Liver (tissue), 9 donors: Measurements from ENCODE around the gene ZDHHC24. TPM values are rescaled to one million over a fixed set of nuclear protein-coding genes. Genes with fewer than 3 reads are reported as not detected.
"Not testable (repeated sequence)": the region's sequence is repeated elsewhere in the genome, so short reads cannot be mapped to it uniquely, and the experiment has no call there.

Source experiments
- DNase-seq: peaks from one replicate; pipeline ENCODE4 v3.0.0-alpha.2; 2017; ENCODE audit warnings: low spot score
- H3K27ac ChIP-seq, 2 donors: one replicate each; pipeline ENCODE4 v1.7.0; 2013; ENCODE audit warnings: inconsistent platforms in 2 of 2, low read length in 2 of 2, control low read depth in 1 of 2, low read depth in 1 of 2, mild to moderate bottlenecking in 1 of 2
- H3K27me3 ChIP-seq, 4 donors: one replicate each; pipeline versions ENCODE4 v1.6.1 to v1.7.0; 2013; ENCODE audit warnings: low read length in 3 of 4, inconsistent platforms in 1 of 4, mild to moderate bottlenecking in 1 of 4, moderate library complexity in 1 of 4; ENCODE audit not compliant: control insufficient read depth in 4 of 4, insufficient read depth in 4 of 4
- H3K36me3 ChIP-seq, 4 donors: one replicate each; pipeline versions ENCODE4 v1.6.1 to v1.7.0; 2013; ENCODE audit warnings: low read length in 3 of 4, mild to moderate bottlenecking in 3 of 4, low read depth in 1 of 4, moderate library complexity in 1 of 4; ENCODE audit not compliant: control insufficient read depth in 4 of 4, insufficient read depth in 3 of 4
- H3K4me1 ChIP-seq, 4 donors: one replicate each; pipeline versions ENCODE4 v1.6.1 to v1.7.0; 2013; ENCODE audit warnings: low read length in 3 of 4, mild to moderate bottlenecking in 3 of 4, moderate library complexity in 1 of 4; ENCODE audit not compliant: control insufficient read depth in 4 of 4, insufficient read depth in 4 of 4
- H3K4me3 ChIP-seq, 3 donors: one replicate each; pipeline versions ENCODE4 v1.6.1 to v1.7.0; 2013; ENCODE audit warnings: low read length in 3 of 3, control low read depth in 1 of 3, low read depth in 1 of 3, mild to moderate bottlenecking in 1 of 3
- H3K9ac ChIP-seq, 2 donors: one replicate each; pipeline ENCODE4 v1.7.0; 2013; ENCODE audit warnings: low read length in 2 of 2, mild to moderate bottlenecking in 2 of 2, moderate library complexity in 2 of 2, control low read depth in 1 of 2, low read depth in 1 of 2
- H3K9me3 ChIP-seq, 4 donors: one replicate each; pipeline versions ENCODE4 v1.6.1 to v1.7.0; 2013; ENCODE audit warnings: low read length in 3 of 4; ENCODE audit not compliant: control insufficient read depth in 4 of 4
- FOXA1 ChIP-seq: IDR thresholded peaks from 2 replicates; pipeline ENCODE4 v1.6.1; 2016; ENCODE audit warnings: antibody characterized with exemption
- GABPA ChIP-seq, 2 donors: IDR thresholded peaks in 1 of 2; conservative IDR thresholded peaks in 1 of 2; 2 replicates each; pipeline ENCODE4 v1.6.1; 2016; ENCODE audit warnings: antibody characterized with exemption in 2 of 2, mild to moderate bottlenecking in 1 of 2, moderate library complexity in 1 of 2
- JUND ChIP-seq, 2 donors: IDR thresholded peaks; 2 replicates each; pipeline ENCODE4 v1.6.1; 2016; ENCODE audit warnings: antibody characterized with exemption in 2 of 2
- NR2F2 ChIP-seq: IDR thresholded peaks from 2 replicates; pipeline ENCODE4 v1.6.1; 2016; ENCODE audit warnings: antibody characterized with exemption
- RXRA ChIP-seq, 2 donors: IDR thresholded peaks; 2 replicates each; pipeline ENCODE4 v1.6.1; 2017 to 2018; ENCODE audit warnings: antibody characterized with exemption in 2 of 2, mild to moderate bottlenecking in 1 of 2
- SP1 ChIP-seq: IDR thresholded peaks from 2 replicates; pipeline ENCODE4 v1.6.1; 2018; ENCODE audit warnings: antibody characterized with exemption, mild to moderate bottlenecking
- WGBS: extraction: QIAGEN DNeasy Blood & Tissue Kit; methylation state at CpG from one replicate; pipeline ENCODE4 v1.1.7; 2013; 5-methylcytosine and 5-hydroxymethylcytosine counted together
- polyA plus RNA-seq, 2 donors: library from polyadenylated mRNA; stranded (reverse) in 1 of 2; unstranded in 1 of 2; fragments of 200-250 nt in 1 of 2; fragments of >200 nt in 1 of 2; fragmentation: Nextera tagmentation in 1 of 2; extraction: Ambion mirVana in 1 of 2; gene quantifications; one replicate each; pipeline versions ENCODE4 v1.2.1 to v1.2.3, GENCODE V29; 2013 to 2015
- total RNA-seq, 2 donors: library from RNA; depleted of rRNA; stranded (reverse); fragments of >200 nt; gene quantifications; one replicate each; pipeline ENCODE4 v1.2.3, GENCODE V29; 2014
- TF ChIP-seq, protein P1 (sequence below): fragments of 150-350 bp; IDR thresholded peaks from 2 replicates; pipeline ENCODE4 v1.5.1; 2017; ENCODE audit warnings: improper control_type of control experiment, low read depth, low read length; ENCODE audit not compliant: missing input control
- TF ChIP-seq, protein P2 (sequence below): IDR thresholded peaks from 2 replicates; pipeline ENCODE4 v1.6.1; 2016; ENCODE audit warnings: antibody characterized with exemption
- TF ChIP-seq, protein P3 (sequence below): IDR thresholded peaks from 2 replicates; pipeline ENCODE4 v1.6.1; 2016; ENCODE audit warnings: antibody characterized with exemption, mild to moderate bottlenecking
- TF ChIP-seq, protein P4 (sequence below): IDR thresholded peaks from 2 replicates; pipeline ENCODE4 v1.6.1; 2016; ENCODE audit warnings: antibody characterized with exemption
- TF ChIP-seq, protein P5 (sequence below): IDR thresholded peaks from 2 replicates; pipeline ENCODE4 v1.6.1; 2016; ENCODE audit warnings: antibody characterized with exemption
- donor health status: healthy.
- donor health status: healthy.
- donor health status: healthy.
- donor health status: healthy.
- donor health status: healthy.

ZDHHC24 gene
- total and polyA plus RNA-seq, 4 donors: 4.1 to 6.4 (median 5.1) TPM

DNA sequence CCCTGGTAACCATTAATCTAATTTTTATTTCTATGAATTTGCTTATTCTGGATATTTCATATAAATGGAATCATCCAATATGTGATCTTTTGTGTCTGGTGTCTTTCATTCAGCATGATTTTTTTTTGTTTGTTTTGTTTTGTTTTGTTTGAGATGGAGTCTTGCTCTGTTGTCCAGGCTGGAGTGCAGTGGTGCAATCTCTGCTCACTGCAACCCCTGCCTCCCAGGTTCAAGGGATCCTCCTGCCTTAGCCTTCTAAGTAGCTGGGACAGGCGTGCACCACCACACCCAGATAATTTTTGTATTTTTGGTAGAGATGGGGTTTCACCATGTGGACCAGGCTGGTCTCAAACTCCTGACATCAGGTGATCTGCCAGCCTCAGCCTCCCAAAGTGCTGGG is 39.6 kb upstream of the ZDHHC24 start:
- not testable (repeated sequence) for H3K9ac ChIP-seq, H3K4me3 ChIP-seq, H3K27ac ChIP-seq, H3K27me3 ChIP-seq, DNase-seq, H3K4me1 ChIP-seq, H3K36me3 ChIP-seq, H3K9me3 ChIP-seq
- 86% methylated on average over 1 of the region's 1 CpG for WGBS

DNA sequence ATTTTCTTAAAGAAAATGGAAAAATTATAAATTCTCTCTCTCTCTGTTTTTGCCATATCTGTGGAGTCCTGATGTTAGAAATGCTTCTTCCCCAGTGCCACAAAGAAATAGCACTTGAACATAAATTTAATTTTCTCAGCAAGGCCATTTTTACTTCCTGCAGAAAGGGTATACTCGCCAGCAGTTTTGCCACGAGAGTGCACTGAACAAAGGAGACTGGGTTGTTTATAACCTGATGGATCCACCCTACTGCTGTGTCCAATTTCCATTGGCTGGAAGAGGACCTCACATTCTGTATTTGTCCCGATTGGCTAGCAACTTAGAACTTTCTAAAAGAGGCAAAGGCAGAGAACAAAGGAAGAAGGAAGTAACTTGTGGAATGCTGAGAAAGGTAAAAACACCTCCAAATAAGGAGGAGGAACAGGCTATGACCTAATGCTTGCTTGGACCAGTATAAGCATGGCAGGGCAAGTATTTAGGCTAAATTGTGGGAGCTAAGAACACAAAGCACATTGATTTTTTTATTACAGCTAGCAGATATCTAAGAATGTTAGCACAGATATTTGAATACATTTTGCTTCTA is 36.8 kb upstream of the ZDHHC24 start:
- DNase-seq, H3K4me3 ChIP-seq, H3K9me3 ChIP-seq, H3K36me3 ChIP-seq, H3K27ac ChIP-seq, H3K27me3 ChIP-seq, H3K9ac ChIP-seq, H3K4me1 ChIP-seq: not testable (repeated sequence)
- 89% methylated on average over 3 of the region's 3 CpGs for WGBS

DNA sequence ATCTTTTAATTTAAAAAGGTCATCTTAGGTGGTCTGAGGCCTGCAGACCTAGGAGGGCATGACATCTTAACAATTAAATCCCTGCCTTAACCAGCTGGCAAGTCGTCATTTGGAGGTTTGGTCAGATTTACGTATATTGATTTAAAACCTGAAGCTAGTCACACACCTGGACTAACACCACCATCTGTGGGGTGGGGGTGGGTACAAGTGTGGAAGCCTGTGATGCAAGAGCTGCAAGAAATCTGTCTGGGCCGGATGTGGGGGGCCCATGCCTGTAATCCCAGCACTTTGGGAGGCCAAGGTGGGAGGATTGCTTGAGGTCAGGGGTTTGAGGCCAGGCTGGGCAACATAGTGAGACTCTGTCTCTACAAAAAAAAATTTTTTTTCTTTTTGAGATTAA is 35.4 kb upstream of the ZDHHC24 start:
- TF ChIP-seq, protein P1, sequence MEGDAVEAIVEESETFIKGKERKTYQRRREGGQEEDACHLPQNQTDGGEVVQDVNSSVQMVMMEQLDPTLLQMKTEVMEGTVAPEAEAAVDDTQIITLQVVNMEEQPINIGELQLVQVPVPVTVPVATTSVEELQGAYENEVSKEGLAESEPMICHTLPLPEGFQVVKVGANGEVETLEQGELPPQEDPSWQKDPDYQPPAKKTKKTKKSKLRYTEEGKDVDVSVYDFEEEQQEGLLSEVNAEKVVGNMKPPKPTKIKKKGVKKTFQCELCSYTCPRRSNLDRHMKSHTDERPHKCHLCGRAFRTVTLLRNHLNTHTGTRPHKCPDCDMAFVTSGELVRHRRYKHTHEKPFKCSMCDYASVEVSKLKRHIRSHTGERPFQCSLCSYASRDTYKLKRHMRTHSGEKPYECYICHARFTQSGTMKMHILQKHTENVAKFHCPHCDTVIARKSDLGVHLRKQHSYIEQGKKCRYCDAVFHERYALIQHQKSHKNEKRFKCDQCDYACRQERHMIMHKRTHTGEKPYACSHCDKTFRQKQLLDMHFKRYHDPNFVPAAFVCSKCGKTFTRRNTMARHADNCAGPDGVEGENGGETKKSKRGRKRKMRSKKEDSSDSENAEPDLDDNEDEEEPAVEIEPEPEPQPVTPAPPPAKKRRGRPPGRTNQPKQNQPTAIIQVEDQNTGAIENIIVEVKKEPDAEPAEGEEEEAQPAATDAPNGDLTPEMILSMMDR: no peak
- TF ChIP-seq SP1: no peak
- TF ChIP-seq GABPA (IDR thresholded peaks at IDR 0.05 in 1 of 2, conservative IDR thresholded peaks at IDR 0.05 in 1 of 2): no peak
- TF ChIP-seq RXRA (IDR thresholded peaks at IDR 0.05): no peak
- TF ChIP-seq JUND (IDR thresholded peaks at IDR 0.05): no peak
- Histone ChIP-seq H3K4me1 (peaks cover 0 to 6% (median 3%) of the 10 kb centered on the region in 4 donors), H3K9me3 (no peaks in the 10 kb centered on the region), H3K36me3 (no peaks in the 10 kb centered on the region), H3K27ac (no peak overlapping the region), H3K27me3 (no peaks in the 10 kb centered on the region), H3K4me3 (no peak overlapping the region), H3K9ac (no peak overlapping the region)
- no peak for DNase-seq
- WGBS: 91% methylated on average over 3 of the region's 3 CpGs

DNA sequence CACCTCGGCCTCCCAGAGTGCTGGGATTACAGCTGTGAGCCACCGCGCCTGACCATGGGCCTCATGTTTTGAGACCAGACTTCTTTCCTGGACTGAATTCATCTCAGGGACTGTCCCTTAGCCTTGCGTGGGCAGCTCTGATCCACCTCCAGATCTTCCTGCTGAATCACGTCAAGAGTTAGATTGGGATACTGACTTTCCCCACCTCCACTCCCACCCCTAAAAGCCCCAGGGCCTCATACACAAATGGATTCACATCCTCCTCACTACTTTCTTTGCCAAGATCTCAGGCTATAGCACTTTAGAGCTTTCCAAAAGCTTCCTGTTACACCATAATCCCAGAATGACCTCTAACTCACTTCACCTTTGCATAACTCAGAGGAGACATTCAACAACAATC is 35.0 kb upstream of the ZDHHC24 start:
- no peaks in the 10 kb centered on the region for H3K27me3 ChIP-seq
- no peak overlapping the region for H3K27ac ChIP-seq
- H3K9ac ChIP-seq: no peak overlapping the region
- no peaks in the 10 kb centered on the region for H3K9me3 ChIP-seq
- H3K4me1 ChIP-seq: peaks cover 0 to 6% (median 3%) of the 10 kb centered on the region in 4 donors
- no peak for DNase-seq
- no peak overlapping the region for H3K4me3 ChIP-seq
- WGBS: 90% methylated on average over 5 of the region's 5 CpGs
- H3K36me3 ChIP-seq: no peaks in the 10 kb centered on the region
- TF ChIP-seq JUND (IDR thresholded peaks at IDR 0.05): no peak
- no peak for TF ChIP-seq NR2F2
- TF ChIP-seq, protein P2, sequence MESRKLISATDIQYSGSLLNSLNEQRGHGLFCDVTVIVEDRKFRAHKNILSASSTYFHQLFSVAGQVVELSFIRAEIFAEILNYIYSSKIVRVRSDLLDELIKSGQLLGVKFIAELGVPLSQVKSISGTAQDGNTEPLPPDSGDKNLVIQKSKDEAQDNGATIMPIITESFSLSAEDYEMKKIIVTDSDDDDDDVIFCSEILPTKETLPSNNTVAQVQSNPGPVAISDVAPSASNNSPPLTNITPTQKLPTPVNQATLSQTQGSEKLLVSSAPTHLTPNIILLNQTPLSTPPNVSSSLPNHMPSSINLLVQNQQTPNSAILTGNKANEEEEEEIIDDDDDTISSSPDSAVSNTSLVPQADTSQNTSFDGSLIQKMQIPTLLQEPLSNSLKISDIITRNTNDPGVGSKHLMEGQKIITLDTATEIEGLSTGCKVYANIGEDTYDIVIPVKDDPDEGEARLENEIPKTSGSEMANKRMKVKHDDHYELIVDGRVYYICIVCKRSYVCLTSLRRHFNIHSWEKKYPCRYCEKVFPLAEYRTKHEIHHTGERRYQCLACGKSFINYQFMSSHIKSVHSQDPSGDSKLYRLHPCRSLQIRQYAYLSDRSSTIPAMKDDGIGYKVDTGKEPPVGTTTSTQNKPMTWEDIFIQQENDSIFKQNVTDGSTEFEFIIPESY: no peak
- TF ChIP-seq, protein P3, sequence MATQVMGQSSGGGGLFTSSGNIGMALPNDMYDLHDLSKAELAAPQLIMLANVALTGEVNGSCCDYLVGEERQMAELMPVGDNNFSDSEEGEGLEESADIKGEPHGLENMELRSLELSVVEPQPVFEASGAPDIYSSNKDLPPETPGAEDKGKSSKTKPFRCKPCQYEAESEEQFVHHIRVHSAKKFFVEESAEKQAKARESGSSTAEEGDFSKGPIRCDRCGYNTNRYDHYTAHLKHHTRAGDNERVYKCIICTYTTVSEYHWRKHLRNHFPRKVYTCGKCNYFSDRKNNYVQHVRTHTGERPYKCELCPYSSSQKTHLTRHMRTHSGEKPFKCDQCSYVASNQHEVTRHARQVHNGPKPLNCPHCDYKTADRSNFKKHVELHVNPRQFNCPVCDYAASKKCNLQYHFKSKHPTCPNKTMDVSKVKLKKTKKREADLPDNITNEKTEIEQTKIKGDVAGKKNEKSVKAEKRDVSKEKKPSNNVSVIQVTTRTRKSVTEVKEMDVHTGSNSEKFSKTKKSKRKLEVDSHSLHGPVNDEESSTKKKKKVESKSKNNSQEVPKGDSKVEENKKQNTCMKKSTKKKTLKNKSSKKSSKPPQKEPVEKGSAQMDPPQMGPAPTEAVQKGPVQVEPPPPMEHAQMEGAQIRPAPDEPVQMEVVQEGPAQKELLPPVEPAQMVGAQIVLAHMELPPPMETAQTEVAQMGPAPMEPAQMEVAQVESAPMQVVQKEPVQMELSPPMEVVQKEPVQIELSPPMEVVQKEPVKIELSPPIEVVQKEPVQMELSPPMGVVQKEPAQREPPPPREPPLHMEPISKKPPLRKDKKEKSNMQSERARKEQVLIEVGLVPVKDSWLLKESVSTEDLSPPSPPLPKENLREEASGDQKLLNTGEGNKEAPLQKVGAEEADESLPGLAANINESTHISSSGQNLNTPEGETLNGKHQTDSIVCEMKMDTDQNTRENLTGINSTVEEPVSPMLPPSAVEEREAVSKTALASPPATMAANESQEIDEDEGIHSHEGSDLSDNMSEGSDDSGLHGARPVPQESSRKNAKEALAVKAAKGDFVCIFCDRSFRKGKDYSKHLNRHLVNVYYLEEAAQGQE: no peak
- no peak for TF ChIP-seq RXRA (IDR thresholded peaks at IDR 0.05)
- TF ChIP-seq SP1: no peak
- TF ChIP-seq FOXA1: no peak
- TF ChIP-seq, protein P4, sequence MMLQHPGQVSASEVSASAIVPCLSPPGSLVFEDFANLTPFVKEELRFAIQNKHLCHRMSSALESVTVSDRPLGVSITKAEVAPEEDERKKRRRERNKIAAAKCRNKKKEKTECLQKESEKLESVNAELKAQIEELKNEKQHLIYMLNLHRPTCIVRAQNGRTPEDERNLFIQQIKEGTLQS: no peak
- TF ChIP-seq, protein P5, sequence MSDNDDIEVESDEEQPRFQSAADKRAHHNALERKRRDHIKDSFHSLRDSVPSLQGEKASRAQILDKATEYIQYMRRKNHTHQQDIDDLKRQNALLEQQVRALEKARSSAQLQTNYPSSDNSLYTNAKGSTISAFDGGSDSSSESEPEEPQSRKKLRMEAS: no peak
- TF ChIP-seq GABPA (IDR thresholded peaks at IDR 0.05 in 1 of 2, conservative IDR thresholded peaks at IDR 0.05 in 1 of 2): no peak
- TF ChIP-seq, protein P1: no peak
